Endothelial cell of umbilical vein (primary cell): Measurements from ENCODE around the gene CENPB. TPM values are rescaled to one million over a fixed set of nuclear protein-coding genes. Genes with fewer than 3 reads are reported as not detected.

Source experiments
- BruUV-seq: library from RNA; stranded (reverse); fragments of 400-500 nt; replicated peaks from 2 replicates; lab custom pipeline; 2021; lab: Mats Ljungman, UMichigan
- CTCF ChIA-PET: fragments of 300-600, 350-600 bp; sonication (Branson Sonifier 250); formaldehyde crosslinking; loops from one replicate; lab custom pipeline; 2021; ENCODE audit warnings: antibody characterized with exemption, inconsistent platforms; lab: Charles Lee
- POLR2A ChIA-PET: fragments of 300-600, 350-600 bp; sonication (Branson Sonifier 250); formaldehyde crosslinking; loops from one replicate; lab custom pipeline; 2021; ENCODE audit warnings: antibody characterized with exemption, inconsistent platforms; lab: Charles Lee
- DNase-seq: peaks from one replicate; pipeline ENCODE4 v3.0.0-alpha.2; 2011; ENCODE audit warnings: low read depth, low spot score
- FAIRE-seq: peaks from 2 replicates; lab custom pipeline; 2011; peaks lifted over from hg19 to GRCh38; lab: Jason Lieb, UNC
- H2AFZ ChIP-seq: 2 replicates; pipeline ENCODE4 v1.6.0; 2012; ENCODE audit warnings: low read depth, low read length, control low read depth, inconsistent platforms
- H3K27ac ChIP-seq: 2 replicates; pipeline ENCODE4 v1.5.1; 2011; ENCODE audit warnings: low read depth, mild to moderate bottlenecking, control low read depth, low read length, moderate library complexity; ENCODE audit not compliant: insufficient read depth
- H3K27me3 ChIP-seq, 2 experiments: 2 replicates each; pipeline versions ENCODE4 v1.6.0 to v1.6.1; 2011; ENCODE audit warnings: low read length in 2 of 2, mixed read lengths in 1 of 2; ENCODE audit not compliant: control insufficient read depth in 2 of 2, insufficient read depth in 2 of 2
- H3K36me3 ChIP-seq, 2 experiments: 2 replicates in 1 of 2; 3 replicates in 1 of 2; pipeline ENCODE4 v1.5.1; 2011; ENCODE audit warnings: low read length in 2 of 2, mild to moderate bottlenecking in 1 of 2, moderate library complexity in 1 of 2; ENCODE audit not compliant: control insufficient read depth in 2 of 2, insufficient read depth in 2 of 2; ENCODE audit errors: extremely low read depth in 1 of 2
- H3K4me1 ChIP-seq: 3 replicates; pipeline ENCODE4 v1.5.1; 2011; ENCODE audit warnings: mild to moderate bottlenecking, low read length; ENCODE audit not compliant: control insufficient read depth, insufficient read depth; ENCODE audit errors: extremely low read depth
- H3K4me2 ChIP-seq: 2 replicates; pipeline ENCODE4 v1.6.1; 2011; ENCODE audit warnings: low read length, control low read depth, mixed read lengths; ENCODE audit not compliant: insufficient read depth
- H3K4me3 ChIP-seq, 3 experiments: fragments of 200-600 bp in 1 of 3; sonication (generic), shearing (Covaris generic) in 1 of 3; replicated peaks in 1 of 3; 2 replicates each; pipeline ENCODE4 v1.5.1; 2011 to 2016; ENCODE audit warnings: control low read depth in 3 of 3, low read length in 3 of 3, mild to moderate bottlenecking in 2 of 3, inconsistent platforms in 1 of 3, low read depth in 1 of 3, moderate library complexity in 1 of 3; ENCODE audit not compliant: insufficient read depth in 1 of 3
- H3K79me2 ChIP-seq: 2 replicates; pipeline ENCODE4 v1.6.0; 2012; ENCODE audit warnings: low read length, inconsistent platforms; ENCODE audit not compliant: control insufficient read depth, insufficient read depth
- H3K9ac ChIP-seq: replicated peaks from 2 replicates; pipeline ENCODE3; 2011; ENCODE audit warnings: low read length, control low read depth; ENCODE audit not compliant: insufficient read depth; ENCODE audit errors: extremely low read depth
- H3K9me1 ChIP-seq: replicated peaks from 3 replicates; pipeline ENCODE4 v1.6.0; 2011; ENCODE audit warnings: mild to moderate bottlenecking, low read length; ENCODE audit not compliant: control insufficient read depth, insufficient read depth; ENCODE audit errors: extremely low read depth
- H3K9me3 ChIP-seq: replicated peaks from 2 replicates; pipeline ENCODE4 v1.5.1; 2012; ENCODE audit warnings: low read length, inconsistent platforms; ENCODE audit not compliant: control insufficient read depth, insufficient read depth
- H4K20me1 ChIP-seq: replicated peaks from 2 replicates; pipeline ENCODE3; 2011; ENCODE audit warnings: mild to moderate bottlenecking, low read length; ENCODE audit not compliant: control insufficient read depth, insufficient read depth; ENCODE audit errors: extremely low read depth
- EZH2 ChIP-seq: IDR thresholded peaks from 2 replicates; pipeline ENCODE4 v1.6.1; 2012; ENCODE audit warnings: borderline replicate concordance, low read depth, mild to moderate bottlenecking, moderate library complexity, low read length, inconsistent platforms; ENCODE audit not compliant: severe bottlenecking
- FOS ChIP-seq: IDR thresholded peaks from 2 replicates; pipeline ENCODE4 v1.6.1; 2011; ENCODE audit warnings: mild to moderate bottlenecking, low read length, moderate library complexity, borderline replicate concordance; ENCODE audit not compliant: insufficient read depth
- GATA2 ChIP-seq: IDR thresholded peaks from 2 replicates; pipeline ENCODE4 v1.7.0; 2011; ENCODE audit warnings: low read depth, mild to moderate bottlenecking, moderate library complexity, mixed read lengths, low read length; ENCODE audit not compliant: insufficient read length, insufficient read depth
- JUN ChIP-seq: IDR thresholded peaks from 2 replicates; pipeline ENCODE4 v1.6.1; 2011; ENCODE audit warnings: borderline replicate concordance, low read depth; ENCODE audit not compliant: insufficient read length, insufficient read depth
- MYC ChIP-seq: IDR thresholded peaks from one replicate; pipeline ENCODE4 v1.6.1; 2011; ENCODE audit warnings: mild to moderate bottlenecking, low read depth, low read length
- POLR2A ChIP-seq: IDR thresholded peaks from 2 replicates; pipeline ENCODE4 v1.6.1; 2012; ENCODE audit warnings: low read depth, mild to moderate bottlenecking, control low read depth, low read length
- POLR2AphosphoS5 ChIP-seq: IDR thresholded peaks from 2 replicates; pipeline ENCODE4 v1.6.1; 2012; ENCODE audit warnings: low read depth, mild to moderate bottlenecking, control low read depth, low read length, moderate library complexity; ENCODE audit not compliant: insufficient read depth
- dilution Hi-C: fragments of 300-500 bp; cut with MboI; formaldehyde crosslinking; loops from one replicate; pipeline ENCODE4 v1.15.0; 2019; ENCODE audit warnings: low sequenced_read_pairs; ENCODE audit not compliant: extremely low pct_ligation_motif_present
- intact Hi-C: fragments of 100-400 bp; cut with micrococcal nuclease; formaldehyde crosslinking; loops from one replicate; pipeline ENCODE4 v1.10.0; 2022
- polyA plus RNA-seq, 4 experiments: library from polyadenylated mRNA; depleted of rRNA in 3 of 4; stranded (reverse) in 3 of 4; unstranded in 1 of 4; fragments of >200 nt; gene quantifications; 2 replicates each; pipeline versions ENCODE4 v1.2.1 to v1.2.3, GENCODE V29; 2011 to 2012; ENCODE audit warnings: missing spikeins in 1 of 4
- total RNA-seq: library from RNA; stranded (reverse); gene quantifications from 2 replicates; pipeline ENCODE4 v1.2.3, GENCODE V29; 2021
- TF ChIP-seq, protein P1 (sequence below), 2 donors: IDR thresholded peaks; 1 replicate in 1 of 2; 2 replicates in 1 of 2; pipeline ENCODE4 v1.5.1; 2011; ENCODE audit warnings: low read length in 2 of 2, mild to moderate bottlenecking in 2 of 2, moderate library complexity in 2 of 2, control low read depth in 1 of 2, inconsistent platforms in 1 of 2, low read depth in 1 of 2; ENCODE audit not compliant: insufficient read depth in 1 of 2; ENCODE audit errors: extremely low read depth in 1 of 2
- TF ChIP-seq, protein P2 (sequence below): IDR thresholded peaks from 2 replicates; pipeline ENCODE4 v1.6.1; 2011; ENCODE audit not compliant: insufficient read depth, insufficient read length

CENPB gene
- total and polyA plus RNA-seq, 2 donors (not counting 3 experiments of a cell fraction or from before 2014, with no cell fraction given) = 30.4 to 90.3 TPM

DNA sequence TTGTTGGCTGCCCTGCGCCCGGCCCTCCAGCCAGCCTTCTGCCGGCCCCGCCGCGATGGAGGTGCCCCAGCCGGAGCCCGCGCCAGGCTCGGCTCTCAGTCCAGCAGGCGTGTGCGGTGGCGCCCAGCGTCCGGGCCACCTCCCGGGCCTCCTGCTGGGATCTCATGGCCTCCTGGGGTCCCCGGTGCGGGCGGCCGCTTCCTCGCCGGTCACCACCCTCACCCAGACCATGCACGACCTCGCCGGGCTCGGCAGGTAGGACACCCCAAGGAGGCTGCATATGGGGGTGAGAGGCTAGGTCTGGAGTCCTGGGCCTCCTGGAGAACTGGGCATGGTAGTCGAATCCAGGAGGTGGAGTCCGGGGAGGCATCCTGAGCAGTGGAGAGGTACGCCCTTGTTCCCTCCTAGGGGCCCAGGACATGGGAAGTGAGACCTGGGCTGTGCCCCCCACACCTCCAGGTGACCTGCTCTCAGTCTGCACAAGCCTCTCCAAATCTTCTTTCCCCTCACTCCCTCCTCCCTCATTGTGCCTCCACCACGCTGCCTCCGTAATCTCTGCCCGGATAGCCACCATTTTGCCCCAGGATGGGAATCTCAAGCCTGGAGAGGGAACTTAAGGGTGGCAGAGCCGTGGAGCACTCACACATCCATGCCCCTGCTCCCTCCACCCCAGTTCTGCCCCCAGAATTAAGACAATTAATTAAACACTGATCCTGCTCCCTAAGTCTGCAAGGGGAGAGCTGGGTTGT is 10.1 kb upstream of the CENPB start:
- intact Hi-C loops = loop anchor here (1.0 kb wide), 2 partner anchors 12 to 24 kb away; partner anchors contain the start of gene AP5S1
- no peaks in the 10 kb centered on the region for H3K9me3 ChIP-seq
- no TSS peak for BruUV-seq
- no peaks in the 10 kb centered on the region for H4K20me1 ChIP-seq
- dilution Hi-C loops = no loop called here
- H3K9me1 ChIP-seq = no peaks in the 10 kb centered on the region
- no peak overlapping the region for H2AFZ ChIP-seq
- H3K27ac ChIP-seq = peak overlapping the region; percentile 9
- CTCF ChIA-PET = interaction anchor here (1.0 to 2.1 kb wide), 6 partner anchors 8 to 58 kb away, joined by 3 to 29 read pairs (median 5); partner anchors contain the start of genes AP5S1, CENPB and SPEF1
- H3K27me3 ChIP-seq = no peaks in the 10 kb centered on the region
- peaks cover 20% of the 10 kb centered on the region for H3K4me1 ChIP-seq
- peaks cover 0 to 7% of the 10 kb centered on the region in 2 experiments for H3K36me3 ChIP-seq
- peaks cover 25% of the 10 kb centered on the region for H3K79me2 ChIP-seq
- H3K9ac ChIP-seq = peak overlapping the region; percentile 58
- peak; percentile 35 for FAIRE-seq
- POLR2A ChIA-PET = interaction anchor here (1.0 to 1.2 kb wide), 3 partner anchors 8 to 24 kb away, joined by 3 to 4 read pairs (median 3); partner anchors contain the start of gene SPEF1
- peak overlapping the region; percentile 68 for H3K4me2 ChIP-seq
- DNase-seq = no peak
- H3K4me3 ChIP-seq = peak overlapping the region; percentile 66 to 90 (median 69)
- TF ChIP-seq POLR2AphosphoS5 = no peak
- TF ChIP-seq GATA2 = no peak
- TF ChIP-seq POLR2A = no peak
- no peak for TF ChIP-seq MYC
- no peak for TF ChIP-seq JUN
- TF ChIP-seq, protein P1, sequence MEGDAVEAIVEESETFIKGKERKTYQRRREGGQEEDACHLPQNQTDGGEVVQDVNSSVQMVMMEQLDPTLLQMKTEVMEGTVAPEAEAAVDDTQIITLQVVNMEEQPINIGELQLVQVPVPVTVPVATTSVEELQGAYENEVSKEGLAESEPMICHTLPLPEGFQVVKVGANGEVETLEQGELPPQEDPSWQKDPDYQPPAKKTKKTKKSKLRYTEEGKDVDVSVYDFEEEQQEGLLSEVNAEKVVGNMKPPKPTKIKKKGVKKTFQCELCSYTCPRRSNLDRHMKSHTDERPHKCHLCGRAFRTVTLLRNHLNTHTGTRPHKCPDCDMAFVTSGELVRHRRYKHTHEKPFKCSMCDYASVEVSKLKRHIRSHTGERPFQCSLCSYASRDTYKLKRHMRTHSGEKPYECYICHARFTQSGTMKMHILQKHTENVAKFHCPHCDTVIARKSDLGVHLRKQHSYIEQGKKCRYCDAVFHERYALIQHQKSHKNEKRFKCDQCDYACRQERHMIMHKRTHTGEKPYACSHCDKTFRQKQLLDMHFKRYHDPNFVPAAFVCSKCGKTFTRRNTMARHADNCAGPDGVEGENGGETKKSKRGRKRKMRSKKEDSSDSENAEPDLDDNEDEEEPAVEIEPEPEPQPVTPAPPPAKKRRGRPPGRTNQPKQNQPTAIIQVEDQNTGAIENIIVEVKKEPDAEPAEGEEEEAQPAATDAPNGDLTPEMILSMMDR (IDR thresholded peaks at IDR 0.05; ENCODE audit: extremely low read depth in 1 of 2, insufficient read depth in 1 of 2, low read depth in 1 of 2, low read length in 2 of 2) = no peak
- no peak for TF ChIP-seq EZH2
- TF ChIP-seq, protein P2, sequence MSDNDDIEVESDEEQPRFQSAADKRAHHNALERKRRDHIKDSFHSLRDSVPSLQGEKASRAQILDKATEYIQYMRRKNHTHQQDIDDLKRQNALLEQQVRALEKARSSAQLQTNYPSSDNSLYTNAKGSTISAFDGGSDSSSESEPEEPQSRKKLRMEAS = no peak
- TF ChIP-seq FOS = no peak
